Endothelial cell of umbilical vein (primary cell): ENCODE measurements around the gene BNC1. TPM values are rescaled to one million over a fixed set of nuclear protein-coding genes. Genes with fewer than 3 reads are reported as not detected.

Source experiments
- BruUV-seq: library from RNA; stranded (reverse); fragments of 400-500 nt; replicated peaks from 2 replicates; lab custom pipeline; 2021; lab: Mats Ljungman, UMichigan
- CTCF ChIA-PET: fragments of 300-600, 350-600 bp; sonication (Branson Sonifier 250); formaldehyde crosslinking; loops from one replicate; lab custom pipeline; 2021; ENCODE audit warnings: antibody characterized with exemption, inconsistent platforms; lab: Charles Lee
- POLR2A ChIA-PET: fragments of 300-600, 350-600 bp; sonication (Branson Sonifier 250); formaldehyde crosslinking; loops from one replicate; lab custom pipeline; 2021; ENCODE audit warnings: antibody characterized with exemption, inconsistent platforms; lab: Charles Lee
- DNase-seq: peaks from one replicate; pipeline ENCODE4 v3.0.0-alpha.2; 2011; ENCODE audit warnings: low read depth, low spot score
- FAIRE-seq: peaks from 2 replicates; lab custom pipeline; 2011; peaks lifted over from hg19 to GRCh38; lab: Jason Lieb, UNC
- H2AFZ ChIP-seq: 2 replicates; pipeline ENCODE4 v1.6.0; 2012; ENCODE audit warnings: low read depth, low read length, control low read depth, inconsistent platforms
- H3K27ac ChIP-seq: 2 replicates; pipeline ENCODE4 v1.5.1; 2011; ENCODE audit warnings: low read depth, mild to moderate bottlenecking, control low read depth, low read length, moderate library complexity; ENCODE audit not compliant: insufficient read depth
- H3K27me3 ChIP-seq, 2 experiments: 2 replicates each; pipeline versions ENCODE4 v1.6.0 to v1.6.1; 2011; ENCODE audit warnings: low read length in 2 of 2, mixed read lengths in 1 of 2; ENCODE audit not compliant: control insufficient read depth in 2 of 2, insufficient read depth in 2 of 2
- H3K36me3 ChIP-seq, 2 experiments: 2 replicates in 1 of 2; 3 replicates in 1 of 2; pipeline ENCODE4 v1.5.1; 2011; ENCODE audit warnings: low read length in 2 of 2, mild to moderate bottlenecking in 1 of 2, moderate library complexity in 1 of 2; ENCODE audit not compliant: control insufficient read depth in 2 of 2, insufficient read depth in 2 of 2; ENCODE audit errors: extremely low read depth in 1 of 2
- H3K4me1 ChIP-seq: 3 replicates; pipeline ENCODE4 v1.5.1; 2011; ENCODE audit warnings: mild to moderate bottlenecking, low read length; ENCODE audit not compliant: control insufficient read depth, insufficient read depth; ENCODE audit errors: extremely low read depth
- H3K4me2 ChIP-seq: 2 replicates; pipeline ENCODE4 v1.6.1; 2011; ENCODE audit warnings: low read length, control low read depth, mixed read lengths; ENCODE audit not compliant: insufficient read depth
- H3K4me3 ChIP-seq, 3 experiments: fragments of 200-600 bp in 1 of 3; sonication (generic), shearing (Covaris generic) in 1 of 3; replicated peaks in 1 of 3; 2 replicates each; pipeline ENCODE4 v1.5.1; 2011 to 2016; ENCODE audit warnings: control low read depth in 3 of 3, low read length in 3 of 3, mild to moderate bottlenecking in 2 of 3, inconsistent platforms in 1 of 3, low read depth in 1 of 3, moderate library complexity in 1 of 3; ENCODE audit not compliant: insufficient read depth in 1 of 3
- H3K79me2 ChIP-seq: 2 replicates; pipeline ENCODE4 v1.6.0; 2012; ENCODE audit warnings: low read length, inconsistent platforms; ENCODE audit not compliant: control insufficient read depth, insufficient read depth
- H3K9ac ChIP-seq: replicated peaks from 2 replicates; pipeline ENCODE3; 2011; ENCODE audit warnings: low read length, control low read depth; ENCODE audit not compliant: insufficient read depth; ENCODE audit errors: extremely low read depth
- H3K9me1 ChIP-seq: replicated peaks from 3 replicates; pipeline ENCODE4 v1.6.0; 2011; ENCODE audit warnings: mild to moderate bottlenecking, low read length; ENCODE audit not compliant: control insufficient read depth, insufficient read depth; ENCODE audit errors: extremely low read depth
- H3K9me3 ChIP-seq: replicated peaks from 2 replicates; pipeline ENCODE4 v1.5.1; 2012; ENCODE audit warnings: low read length, inconsistent platforms; ENCODE audit not compliant: control insufficient read depth, insufficient read depth
- H4K20me1 ChIP-seq: replicated peaks from 2 replicates; pipeline ENCODE3; 2011; ENCODE audit warnings: mild to moderate bottlenecking, low read length; ENCODE audit not compliant: control insufficient read depth, insufficient read depth; ENCODE audit errors: extremely low read depth
- EZH2 ChIP-seq: IDR thresholded peaks from 2 replicates; pipeline ENCODE4 v1.6.1; 2012; ENCODE audit warnings: borderline replicate concordance, low read depth, mild to moderate bottlenecking, moderate library complexity, low read length, inconsistent platforms; ENCODE audit not compliant: severe bottlenecking
- FOS ChIP-seq: IDR thresholded peaks from 2 replicates; pipeline ENCODE4 v1.6.1; 2011; ENCODE audit warnings: mild to moderate bottlenecking, low read length, moderate library complexity, borderline replicate concordance; ENCODE audit not compliant: insufficient read depth
- GATA2 ChIP-seq: IDR thresholded peaks from 2 replicates; pipeline ENCODE4 v1.7.0; 2011; ENCODE audit warnings: low read depth, mild to moderate bottlenecking, moderate library complexity, mixed read lengths, low read length; ENCODE audit not compliant: insufficient read length, insufficient read depth
- JUN ChIP-seq: IDR thresholded peaks from 2 replicates; pipeline ENCODE4 v1.6.1; 2011; ENCODE audit warnings: borderline replicate concordance, low read depth; ENCODE audit not compliant: insufficient read length, insufficient read depth
- MYC ChIP-seq: IDR thresholded peaks from one replicate; pipeline ENCODE4 v1.6.1; 2011; ENCODE audit warnings: mild to moderate bottlenecking, low read depth, low read length
- POLR2A ChIP-seq: IDR thresholded peaks from 2 replicates; pipeline ENCODE4 v1.6.1; 2012; ENCODE audit warnings: low read depth, mild to moderate bottlenecking, control low read depth, low read length
- POLR2AphosphoS5 ChIP-seq: IDR thresholded peaks from 2 replicates; pipeline ENCODE4 v1.6.1; 2012; ENCODE audit warnings: low read depth, mild to moderate bottlenecking, control low read depth, low read length, moderate library complexity; ENCODE audit not compliant: insufficient read depth
- dilution Hi-C: fragments of 300-500 bp; cut with MboI; formaldehyde crosslinking; loops from one replicate; pipeline ENCODE4 v1.15.0; 2019; ENCODE audit warnings: low sequenced_read_pairs; ENCODE audit not compliant: extremely low pct_ligation_motif_present
- intact Hi-C: fragments of 100-400 bp; cut with micrococcal nuclease; formaldehyde crosslinking; loops from one replicate; pipeline ENCODE4 v1.10.0; 2022
- polyA plus RNA-seq, 4 experiments: library from polyadenylated mRNA; depleted of rRNA in 3 of 4; stranded (reverse) in 3 of 4; unstranded in 1 of 4; fragments of >200 nt; gene quantifications; 2 replicates each; pipeline versions ENCODE4 v1.2.1 to v1.2.3, GENCODE V29; 2011 to 2012; ENCODE audit warnings: missing spikeins in 1 of 4
- total RNA-seq: library from RNA; stranded (reverse); gene quantifications from 2 replicates; pipeline ENCODE4 v1.2.3, GENCODE V29; 2021
- TF ChIP-seq, protein P1 (sequence below), 2 donors: IDR thresholded peaks; 1 replicate in 1 of 2; 2 replicates in 1 of 2; pipeline ENCODE4 v1.5.1; 2011; ENCODE audit warnings: low read length in 2 of 2, mild to moderate bottlenecking in 2 of 2, moderate library complexity in 2 of 2, control low read depth in 1 of 2, inconsistent platforms in 1 of 2, low read depth in 1 of 2; ENCODE audit not compliant: insufficient read depth in 1 of 2; ENCODE audit errors: extremely low read depth in 1 of 2
- TF ChIP-seq, protein P2 (sequence below): IDR thresholded peaks from 2 replicates; pipeline ENCODE4 v1.6.1; 2011; ENCODE audit not compliant: insufficient read depth, insufficient read length

Gene BNC1
- total and polyA plus RNA-seq, 2 donors (not counting 3 experiments of a cell fraction or from before 2014, with no cell fraction given): 3.4 to 3.9 TPM

DNA sequence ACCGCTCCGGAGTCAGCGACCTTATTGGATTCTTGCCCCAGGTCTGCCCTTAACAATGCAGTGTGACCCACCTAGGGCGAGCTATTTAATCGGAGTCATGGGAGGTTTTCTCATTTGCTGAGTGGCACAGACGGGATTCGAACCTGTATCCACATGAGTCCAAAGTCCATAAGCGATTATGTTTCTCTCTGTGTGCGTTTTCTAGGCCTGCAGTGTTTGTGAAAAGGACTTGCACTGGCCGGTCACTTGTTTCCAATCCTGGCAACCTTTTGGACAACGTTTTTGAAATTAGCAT lies 76.2 kb downstream of the BNC1 start:
- no TSS peak for BruUV-seq
- Histone ChIP-seq H3K4me3 (peak overlapping the region; percentile 75 to 91 (median 86)), H3K79me2 (peaks cover 38% of the 10 kb centered on the region), H3K27me3 (no peaks in the 10 kb centered on the region), H3K9me3 (no peaks in the 10 kb centered on the region), H3K27ac (peak overlapping the region; percentile 69), H3K4me2 (peak overlapping the region; percentile 79), H3K9me1 (no peaks in the 10 kb centered on the region), H3K9ac (peak overlapping the region; percentile 96), H3K36me3 (no peaks in the 10 kb centered on the region), H3K4me1 (peaks cover 26% of the 10 kb centered on the region), H2AFZ (peak overlapping the region; percentile 96), H4K20me1 (peaks cover 8% of the 10 kb centered on the region)
- DNase-seq: no peak
- peak; percentile 74 for FAIRE-seq
- dilution Hi-C loops: no loop called here
- CTCF ChIA-PET: interaction anchor here (0.9 to 1.9 kb wide), 5 partner anchors 15 to 197 kb away, joined by 3 to 7 read pairs (median 3); partner anchors contain the start of gene C15orf40
- intact Hi-C loops: loop anchor here (5.0 kb wide), 2 partner anchors 456 to 666 kb away; partner anchors contain the start of gene RPS17
- no peak for TF ChIP-seq GATA2
- TF ChIP-seq JUN: no peak
- TF ChIP-seq FOS: no peak
- TF ChIP-seq, protein P1, sequence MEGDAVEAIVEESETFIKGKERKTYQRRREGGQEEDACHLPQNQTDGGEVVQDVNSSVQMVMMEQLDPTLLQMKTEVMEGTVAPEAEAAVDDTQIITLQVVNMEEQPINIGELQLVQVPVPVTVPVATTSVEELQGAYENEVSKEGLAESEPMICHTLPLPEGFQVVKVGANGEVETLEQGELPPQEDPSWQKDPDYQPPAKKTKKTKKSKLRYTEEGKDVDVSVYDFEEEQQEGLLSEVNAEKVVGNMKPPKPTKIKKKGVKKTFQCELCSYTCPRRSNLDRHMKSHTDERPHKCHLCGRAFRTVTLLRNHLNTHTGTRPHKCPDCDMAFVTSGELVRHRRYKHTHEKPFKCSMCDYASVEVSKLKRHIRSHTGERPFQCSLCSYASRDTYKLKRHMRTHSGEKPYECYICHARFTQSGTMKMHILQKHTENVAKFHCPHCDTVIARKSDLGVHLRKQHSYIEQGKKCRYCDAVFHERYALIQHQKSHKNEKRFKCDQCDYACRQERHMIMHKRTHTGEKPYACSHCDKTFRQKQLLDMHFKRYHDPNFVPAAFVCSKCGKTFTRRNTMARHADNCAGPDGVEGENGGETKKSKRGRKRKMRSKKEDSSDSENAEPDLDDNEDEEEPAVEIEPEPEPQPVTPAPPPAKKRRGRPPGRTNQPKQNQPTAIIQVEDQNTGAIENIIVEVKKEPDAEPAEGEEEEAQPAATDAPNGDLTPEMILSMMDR (IDR thresholded peaks at IDR 0.05; ENCODE audit: extremely low read depth in 1 of 2, insufficient read depth in 1 of 2, low read depth in 1 of 2, low read length in 2 of 2): no peak
- no peak for TF ChIP-seq POLR2AphosphoS5
- no peak for TF ChIP-seq POLR2A
- TF ChIP-seq, protein P2, sequence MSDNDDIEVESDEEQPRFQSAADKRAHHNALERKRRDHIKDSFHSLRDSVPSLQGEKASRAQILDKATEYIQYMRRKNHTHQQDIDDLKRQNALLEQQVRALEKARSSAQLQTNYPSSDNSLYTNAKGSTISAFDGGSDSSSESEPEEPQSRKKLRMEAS: no peak
- TF ChIP-seq EZH2: no peak
- TF ChIP-seq MYC: no peak
- POLR2A ChIA-PET: interaction anchor here (0.7 kb wide), 1 partner anchor 100 kb away, joined by 3 read pairs; no protein-coding TSS in a partner anchor
